ENCODE results near the gene ACP2.

Gene ACP2

DNA sequence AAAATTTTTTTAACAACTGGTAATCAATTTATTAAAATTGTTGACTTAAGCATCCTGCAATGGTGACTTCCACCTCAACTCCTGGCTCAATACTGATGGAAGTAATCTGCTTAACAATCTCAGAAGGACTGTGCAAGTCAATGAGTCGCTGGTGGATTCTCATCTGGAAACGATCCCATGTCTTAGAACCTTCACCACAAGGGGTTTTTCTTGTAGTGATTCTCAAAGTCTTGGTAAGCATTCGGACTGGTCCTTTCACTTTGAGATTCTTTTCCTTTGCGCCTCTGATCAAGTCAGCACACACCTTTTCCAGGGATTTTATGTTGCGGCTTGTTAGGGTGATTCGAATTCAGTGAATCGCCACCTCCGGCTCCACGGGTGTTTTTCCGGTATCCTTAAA is 57.5 kb downstream of the ACP2 start:
- DNase-seq, result peak; percentile 35

Data from fibroblast of upper back skin (primary cell).